SU-DHL-6 (cell line): Measurements from ENCODE around the gene OSBP.

ENCODE experiments used
- H2AFZ ChIP-seq: fragments of 200-600 bp; sonication (generic); 2 replicates; pipeline ENCODE4 v1.6.1; 2014; ENCODE audit warnings: low read depth, mild to moderate bottlenecking, moderate library complexity, mixed read lengths, antibody characterized with exemption, low read length; ENCODE audit not compliant: severe bottlenecking
- H3F3A ChIP-seq: fragments of 200-600 bp; shearing (Covaris generic); 2 replicates; pipeline ENCODE4 v1.6.0; 2016; ENCODE audit warnings: antibody characterized with exemption, mild to moderate bottlenecking; ENCODE audit not compliant: insufficient read depth
- H3K27ac ChIP-seq: fragments of 200-600 bp; sonication (generic); 2 replicates; pipeline ENCODE4 v1.5.1; 2016; ENCODE audit warnings: low read depth, mild to moderate bottlenecking, low read length, moderate library complexity, mixed read lengths
- H3K27me3 ChIP-seq: fragments of 200-600 bp; sonication (generic), shearing (Covaris generic); 2 replicates; pipeline ENCODE4 v1.6.0; 2014; ENCODE audit warnings: mild to moderate bottlenecking, low read length
- H3K36me3 ChIP-seq: fragments of 200-600 bp; sonication (generic); 2 replicates; pipeline ENCODE4 v1.6.1; 2014; ENCODE audit warnings: mild to moderate bottlenecking, low read length, mixed read lengths
- H3K4me2 ChIP-seq: fragments of 300-600, 200-600 bp; shearing (Covaris generic), sonication (generic); 2 replicates; pipeline ENCODE4 v1.6.0; 2014; ENCODE audit warnings: low read length, low read depth, mild to moderate bottlenecking; ENCODE audit not compliant: poor library complexity, severe bottlenecking
- H3K4me3 ChIP-seq: fragments of 200-600 bp; sonication (generic); 2 replicates; pipeline ENCODE4 v1.5.1; 2014; ENCODE audit warnings: antibody characterized with exemption, low read length, mild to moderate bottlenecking, mixed read lengths; ENCODE audit not compliant: insufficient read depth, poor library complexity, severe bottlenecking
- H3K79me2 ChIP-seq: fragments of 200-600 bp; sonication (generic); 2 replicates; pipeline ENCODE4 v1.6.1; 2014; ENCODE audit warnings: mild to moderate bottlenecking, low read length, moderate library complexity; ENCODE audit not compliant: insufficient read depth
- H3K9ac ChIP-seq: fragments of 200-600 bp; sonication (generic); 2 replicates; pipeline ENCODE4 v1.7.0; 2014; ENCODE audit warnings: mild to moderate bottlenecking, low read length
- H3K9me2 ChIP-seq: fragments of 200-600 bp; sonication (generic); replicated peaks from 2 replicates; pipeline ENCODE4 v1.6.1; 2014; ENCODE audit warnings: low read length; ENCODE audit not compliant: insufficient read depth
- H3K9me3 ChIP-seq: fragments of 200-600 bp; sonication (generic); 2 replicates; pipeline ENCODE4 v1.6.1; 2014; ENCODE audit warnings: low read length, mixed read lengths; ENCODE audit not compliant: insufficient read depth
- H4K20me1 ChIP-seq: fragments of 200-600 bp; sonication (generic); 2 replicates; pipeline ENCODE4 v1.6.1; 2014; ENCODE audit warnings: low read depth, mild to moderate bottlenecking, antibody characterized with exemption, low read length, moderate library complexity, mixed read lengths
- CTCF ChIP-seq: fragments of 200-600 bp; sonication (generic); IDR thresholded peaks from one replicate; pipeline ENCODE4 v1.5.1; 2017; ENCODE audit warnings: antibody characterized with exemption, mild to moderate bottlenecking, low read length, moderate library complexity; ENCODE audit not compliant: insufficient read depth, poor library complexity, severe bottlenecking
- EZH2phosphoT487 ChIP-seq: fragments of 200-600 bp; sonication (generic), shearing (Covaris generic); conservative IDR thresholded peaks from 2 replicates; pipeline ENCODE4 v1.6.1; 2018; ENCODE audit warnings: mild to moderate bottlenecking, antibody characterized with exemption, low read length, moderate library complexity, mixed read lengths

OSBP gene

GRCh38 chr11:59532620-59533019, 83.0 kb downstream of the OSBP start:
- no peak overlapping the region for H3K27ac ChIP-seq
- no peaks in the 10 kb centered on the region for H3K9me3 ChIP-seq
- no peaks in the 10 kb centered on the region for H3K79me2 ChIP-seq
- H3K27me3 ChIP-seq: no peaks in the 10 kb centered on the region
- no peak overlapping the region for H3K4me3 ChIP-seq
- no peaks in the 10 kb centered on the region for H3F3A ChIP-seq
- no peak for TF ChIP-seq EZH2phosphoT487
- no peak for TF ChIP-seq CTCF
- no peak overlapping the region for H3K4me2 ChIP-seq
- H3K9ac ChIP-seq: no peak overlapping the region
- H2AFZ ChIP-seq: no peak overlapping the region
- H3K9me2 ChIP-seq: no peaks in the 10 kb centered on the region
- H4K20me1 ChIP-seq: no peaks in the 10 kb centered on the region
- no peaks in the 10 kb centered on the region for H3K36me3 ChIP-seq

- TF ChIP-seq EZH2phosphoT487: no peak
- TF ChIP-seq CTCF: no peak
- H3K9ac ChIP-seq: no peak overlapping the region
- no peaks in the 10 kb centered on the region for H3F3A ChIP-seq
- H2AFZ ChIP-seq: no peak overlapping the region
- no peaks in the 10 kb centered on the region for H3K9me3 ChIP-seq
- no peaks in the 10 kb centered on the region for H3K79me2 ChIP-seq
- no peaks in the 10 kb centered on the region for H4K20me1 ChIP-seq
- H3K4me2 ChIP-seq: no peak overlapping the region
- H3K36me3 ChIP-seq: no peaks in the 10 kb centered on the region
- H3K27me3 ChIP-seq: no peaks in the 10 kb centered on the region
- no peaks in the 10 kb centered on the region for H3K9me2 ChIP-seq
- no peak overlapping the region for H3K27ac ChIP-seq
- H3K4me3 ChIP-seq: no peak overlapping the region
Observed at GRCh38 chr11:59528711-59529110, 86.9 kb downstream of the OSBP start.
